ENCODE data around the gene SHFL. TPM values are rescaled to one million over a fixed set of nuclear protein-coding genes. Genes with fewer than 3 reads are reported as not detected.

The SHFL gene
- 58.7 TPM for polyA plus RNA-seq (2012; ENCODE audit: missing spikeins)

GRCh38 chr19:10085641-10086590 is at the start of gene SHFL:
Gene SHFL (plus strand): TSS chr19:10086317. CDS start chr19:10086428, 111 bp downstream.
- TF ChIP-seq POLR2A (IDR thresholded peaks at IDR 0.05; ENCODE audit: low read depth, low read length): peak; percentile 62; the same call in 1 of the 2 replicates
- 0 out of 2 replicates have a peak, but pooled peaks have one; percentile 39 for TF ChIP-seq TAF1 (IDR thresholded peaks at IDR 0.05; ENCODE audit: borderline replicate concordance, low read depth, low read length)
- TF ChIP-seq POLR2AphosphoS5 (IDR thresholded peaks at IDR 0.05; ENCODE audit: low read depth, low read length): no peak; the same call in 1 of the 2 replicates
- FAIRE-seq (peak; percentile 95), DNase-seq (ENCODE audit: insufficient read length) (peak; percentile 94)

GRCh38 chr19:10036601-10037071 is 49.5 kb upstream of the SHFL start:
- FAIRE-seq (no peak), DNase-seq (ENCODE audit: insufficient read length) (no peak)
- no peak for TF ChIP-seq POLR2AphosphoS5 (IDR thresholded peaks at IDR 0.05; ENCODE audit: low read depth, low read length)
- no peak for TF ChIP-seq TAF1 (IDR thresholded peaks at IDR 0.05; ENCODE audit: borderline replicate concordance, low read depth, low read length)
- TF ChIP-seq POLR2A (IDR thresholded peaks at IDR 0.05; ENCODE audit: low read depth, low read length): no peak

DNA sequence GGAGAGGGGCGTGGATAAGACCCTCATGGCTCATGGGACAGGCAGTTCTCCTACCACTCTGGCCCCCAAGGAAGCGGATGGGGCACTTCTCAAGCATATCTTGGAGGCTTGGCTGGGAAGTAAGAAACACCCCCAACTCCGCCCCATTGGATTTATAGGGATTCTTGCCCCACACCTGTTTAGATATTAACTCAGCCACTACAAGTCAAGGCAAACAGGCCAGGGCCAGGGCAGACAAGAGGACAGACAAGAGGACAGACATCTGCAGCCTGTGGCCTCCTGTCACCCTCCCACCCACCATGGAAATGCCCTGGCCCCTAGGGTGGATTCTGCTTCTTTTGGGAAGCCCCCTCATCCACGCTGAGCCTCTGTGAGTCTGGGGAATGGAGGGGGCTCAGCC is 48.8 kb upstream of the SHFL start:
- no peak for TF ChIP-seq POLR2AphosphoS5 (IDR thresholded peaks at IDR 0.05; ENCODE audit: low read depth, low read length)
- TF ChIP-seq TAF1 (IDR thresholded peaks at IDR 0.05; ENCODE audit: borderline replicate concordance, low read depth, low read length): no peak
- no peak for TF ChIP-seq POLR2A (IDR thresholded peaks at IDR 0.05; ENCODE audit: low read depth, low read length)
- DNase-seq (ENCODE audit: insufficient read length) (no peak), FAIRE-seq (no peak)

DNA sequence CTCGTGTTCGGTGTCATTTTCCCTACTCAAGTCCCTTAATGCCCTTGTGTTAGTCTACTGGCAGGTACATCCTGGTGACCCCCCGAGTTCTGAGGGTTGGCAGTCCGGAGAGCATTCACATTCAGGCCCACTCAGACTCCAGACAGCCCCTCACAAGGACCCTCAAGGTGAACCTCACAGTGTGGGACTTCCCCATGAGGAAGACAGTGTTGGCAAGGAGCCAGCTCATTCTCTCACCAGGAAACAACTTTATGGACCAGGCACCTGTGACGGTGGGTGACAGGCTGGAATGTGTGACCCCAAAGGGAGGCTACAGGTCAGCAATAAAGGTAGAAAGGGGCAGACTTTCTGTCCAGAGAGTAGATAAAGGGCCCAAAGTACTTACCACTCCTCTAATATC is 48.3 kb upstream of the SHFL start:
- DNase-seq (ENCODE audit: insufficient read length) (no peak), FAIRE-seq (no peak)
- no peak for TF ChIP-seq POLR2AphosphoS5 (IDR thresholded peaks at IDR 0.05; ENCODE audit: low read depth, low read length)
- TF ChIP-seq TAF1 (IDR thresholded peaks at IDR 0.05; ENCODE audit: borderline replicate concordance, low read depth, low read length): no peak
- no peak for TF ChIP-seq POLR2A (IDR thresholded peaks at IDR 0.05; ENCODE audit: low read depth, low read length)

GRCh38 chr19:10043286-10043927 is 42.7 kb upstream of the SHFL start:
- TF ChIP-seq POLR2A (IDR thresholded peaks at IDR 0.05; ENCODE audit: low read depth, low read length) (no peak), TAF1 (IDR thresholded peaks at IDR 0.05; ENCODE audit: borderline replicate concordance, low read depth, low read length) (no peak), POLR2AphosphoS5 (IDR thresholded peaks at IDR 0.05; ENCODE audit: low read depth, low read length) (no peak)
- FAIRE-seq (no peak), DNase-seq (ENCODE audit: insufficient read length) (no peak)

DNA sequence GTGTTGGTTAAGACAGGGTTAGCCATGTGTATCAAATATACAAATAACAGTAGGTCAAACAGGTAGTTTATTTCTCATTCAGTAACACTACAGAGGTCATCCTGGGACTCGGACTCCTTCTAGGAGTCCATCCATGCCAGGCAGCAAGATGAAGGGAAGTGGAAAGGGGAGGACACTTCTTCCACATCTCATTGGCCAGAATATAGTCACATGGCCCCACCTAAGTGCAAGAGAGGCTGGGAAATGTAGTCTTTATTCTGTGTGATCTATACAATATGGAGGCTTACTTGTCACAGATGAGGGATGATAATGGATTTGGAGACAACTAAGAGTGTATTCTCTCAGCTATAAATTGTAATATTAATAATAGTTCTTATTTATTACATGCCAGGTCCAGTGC is 41.7 kb upstream of the SHFL start:
- DNase-seq (ENCODE audit: insufficient read length): no peak
- TF ChIP-seq POLR2A (IDR thresholded peaks at IDR 0.05; ENCODE audit: low read depth, low read length) (no peak), POLR2AphosphoS5 (IDR thresholded peaks at IDR 0.05; ENCODE audit: low read depth, low read length) (no peak), TAF1 (IDR thresholded peaks at IDR 0.05; ENCODE audit: borderline replicate concordance, low read depth, low read length) (no peak)
- no peak for FAIRE-seq

DNA sequence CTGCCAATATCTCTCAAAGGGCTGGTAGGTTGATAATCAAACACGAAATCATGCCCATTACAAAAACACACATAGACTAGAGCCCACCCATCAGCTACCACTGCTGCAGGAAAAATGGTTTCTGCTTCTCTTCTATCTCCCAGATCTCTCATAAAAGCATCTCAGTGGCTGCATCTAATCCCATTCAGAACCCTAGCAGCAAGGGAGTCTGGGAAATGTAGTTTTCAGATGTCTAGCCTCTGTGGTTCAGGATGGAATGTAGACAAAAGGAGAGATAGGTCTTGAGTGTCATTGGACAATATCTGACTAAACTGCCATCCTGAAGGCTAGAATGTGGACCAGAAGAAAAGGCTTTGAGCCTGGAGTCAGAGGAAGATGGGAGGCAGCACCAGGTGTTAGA is 40.7 kb upstream of the SHFL start:
- TF ChIP-seq TAF1 (IDR thresholded peaks at IDR 0.05; ENCODE audit: borderline replicate concordance, low read depth, low read length): no peak
- TF ChIP-seq POLR2AphosphoS5 (IDR thresholded peaks at IDR 0.05; ENCODE audit: low read depth, low read length): no peak
- no peak for TF ChIP-seq POLR2A (IDR thresholded peaks at IDR 0.05; ENCODE audit: low read depth, low read length)
- FAIRE-seq (no peak), DNase-seq (ENCODE audit: insufficient read length) (no peak)

DNA sequence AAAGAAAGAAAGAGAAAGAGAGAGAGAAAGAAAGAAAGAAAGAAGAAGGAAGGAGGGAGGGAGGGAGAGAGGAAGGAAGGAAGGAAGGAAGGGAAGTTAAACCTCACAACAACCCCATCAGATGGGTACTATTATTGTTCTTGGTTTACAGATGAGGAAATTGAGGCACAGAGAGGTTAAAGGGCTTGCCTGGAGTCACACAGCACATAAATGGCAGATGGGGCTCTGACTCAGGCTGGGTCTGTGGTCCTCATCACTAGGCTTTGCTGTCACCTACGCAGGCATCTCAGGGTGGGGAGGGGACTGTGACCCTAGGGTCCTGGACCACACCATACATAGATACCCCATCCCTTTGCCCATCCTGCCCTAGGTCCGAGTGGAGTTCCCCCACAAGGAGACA is 36.5 kb upstream of the SHFL start:
- TF ChIP-seq POLR2AphosphoS5 (IDR thresholded peaks at IDR 0.05; ENCODE audit: low read depth, low read length) (no peak), POLR2A (IDR thresholded peaks at IDR 0.05; ENCODE audit: low read depth, low read length) (no peak), TAF1 (IDR thresholded peaks at IDR 0.05; ENCODE audit: borderline replicate concordance, low read depth, low read length) (no peak)
- DNase-seq (ENCODE audit: insufficient read length): no peak
- no peak for FAIRE-seq

GRCh38 chr19:10052602-10053360 is 33.3 kb upstream of the SHFL start:
- no peak for FAIRE-seq
- no peak for TF ChIP-seq POLR2A (IDR thresholded peaks at IDR 0.05; ENCODE audit: low read depth, low read length)
- TF ChIP-seq TAF1 (IDR thresholded peaks at IDR 0.05; ENCODE audit: borderline replicate concordance, low read depth, low read length): no peak
- TF ChIP-seq POLR2AphosphoS5 (IDR thresholded peaks at IDR 0.05; ENCODE audit: low read depth, low read length): no peak
- no peak for DNase-seq (ENCODE audit: insufficient read length)

DNA sequence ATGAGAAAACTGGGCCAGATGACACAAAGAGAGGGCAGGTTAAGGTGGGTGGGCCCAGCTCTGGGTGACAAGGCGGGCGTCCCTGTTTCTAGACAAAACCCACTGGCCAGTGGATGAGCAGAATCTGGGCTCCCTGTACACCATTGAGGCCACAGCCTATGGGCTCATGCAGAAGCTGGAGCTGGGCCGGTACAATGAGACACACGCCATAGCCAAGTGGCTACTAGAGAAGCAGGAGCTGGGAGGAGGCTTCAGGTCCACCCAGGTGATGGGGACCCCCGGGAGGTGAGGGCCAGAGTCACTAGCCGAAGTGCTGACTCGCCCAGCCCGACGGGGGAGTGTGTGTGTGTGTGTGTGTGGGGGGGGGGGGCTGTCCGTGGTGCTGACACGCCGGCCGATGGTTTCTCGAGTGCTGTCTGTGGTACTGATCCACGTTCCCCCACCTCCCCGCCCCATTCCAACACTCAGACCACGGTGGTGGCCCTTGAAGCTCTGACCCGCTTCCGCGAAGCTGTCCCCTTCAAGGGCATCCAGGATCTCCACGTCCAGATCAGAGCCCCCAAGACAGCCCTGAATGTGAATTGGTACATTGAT is 24.3 kb upstream of the SHFL start:
- DNase-seq (ENCODE audit: insufficient read length) (no peak), FAIRE-seq (no peak)
- TF ChIP-seq POLR2AphosphoS5 (IDR thresholded peaks at IDR 0.05; ENCODE audit: low read depth, low read length): no peak
- TF ChIP-seq POLR2A (IDR thresholded peaks at IDR 0.05; ENCODE audit: low read depth, low read length): no peak
- no peak for TF ChIP-seq TAF1 (IDR thresholded peaks at IDR 0.05; ENCODE audit: borderline replicate concordance, low read depth, low read length)

All from GM12892 (cell line).